Keratinocyte (primary cell): ENCODE data around the gene TSFM. TPM values are rescaled to one million over a fixed set of nuclear protein-coding genes. Genes with fewer than 3 reads are reported as not detected.
A peak's percentile ranks its signal among the peaks of the same experiment; 100 is the strongest.

Source experiments
- DNase-seq: peaks from one replicate; pipeline ENCODE4 v3.0.0-alpha.2; 2011; ENCODE audit warnings: low read depth, missing footprints, low spot score
- FAIRE-seq: peaks from 2 replicates; lab custom pipeline; 2011; peaks lifted over from hg19 to GRCh38; lab: Jason Lieb, UNC
- H2AFZ ChIP-seq: 2 replicates; pipeline ENCODE4 v1.6.0; 2012; ENCODE audit warnings: low read length, control low read depth, inconsistent platforms; ENCODE audit not compliant: control insufficient read depth
- H3K27ac ChIP-seq: 2 replicates; pipeline ENCODE4 v1.5.1; 2011; ENCODE audit warnings: low read length; ENCODE audit not compliant: control insufficient read depth, insufficient read depth
- H3K27me3 ChIP-seq: 3 replicates; pipeline ENCODE4 v1.6.0; 2011; ENCODE audit warnings: low read length; ENCODE audit not compliant: control insufficient read depth, insufficient read depth; ENCODE audit errors: extremely low read depth
- H3K36me3 ChIP-seq, 2 experiments: 2 replicates in 1 of 2; 3 replicates in 1 of 2; pipeline ENCODE4 v1.5.1; 2011; ENCODE audit warnings: low read length in 2 of 2, mild to moderate bottlenecking in 1 of 2; ENCODE audit not compliant: control insufficient read depth in 2 of 2, insufficient read depth in 2 of 2; ENCODE audit errors: extremely low read depth in 1 of 2
- H3K4me1 ChIP-seq: 3 replicates; pipeline ENCODE4 v1.5.1; 2011; ENCODE audit warnings: low read length; ENCODE audit not compliant: control insufficient read depth, insufficient read depth; ENCODE audit errors: extremely low read depth
- H3K4me2 ChIP-seq: 3 replicates; pipeline ENCODE4 v1.6.0; 2011; ENCODE audit warnings: low read depth, low read length; ENCODE audit not compliant: control insufficient read depth, insufficient read depth; ENCODE audit errors: extremely low read depth
- H3K4me3 ChIP-seq, 3 experiments: fragments of 200-600 bp in 1 of 3; sonication (generic) in 1 of 3; 2 replicates in 2 of 3; 3 replicates in 1 of 3; pipeline ENCODE4 v1.5.1; 2011 to 2016; ENCODE audit warnings: low read length in 3 of 3, mild to moderate bottlenecking in 3 of 3, control low read depth in 2 of 3, inconsistent platforms in 1 of 3, low read depth in 1 of 3, mixed read lengths in 1 of 3, mixed run types in 1 of 3, moderate library complexity in 1 of 3; ENCODE audit not compliant: control insufficient read depth in 2 of 3, insufficient read depth in 2 of 3; ENCODE audit errors: extremely low read depth in 1 of 3
- H3K79me2 ChIP-seq: 2 replicates; pipeline ENCODE4 v1.6.0; 2012; ENCODE audit warnings: low read length; ENCODE audit not compliant: control insufficient read depth, insufficient read depth
- H3K9ac ChIP-seq: 3 replicates; pipeline ENCODE4 v1.6.0; 2011; ENCODE audit warnings: low read length; ENCODE audit not compliant: control insufficient read depth, insufficient read depth; ENCODE audit errors: extremely low read depth
- H3K9me1 ChIP-seq: 3 replicates; pipeline ENCODE4 v1.6.0; 2011; ENCODE audit warnings: low read length; ENCODE audit not compliant: control insufficient read depth, insufficient read depth; ENCODE audit errors: extremely low read depth
- H3K9me3 ChIP-seq: 2 replicates; pipeline ENCODE4 v1.5.1; 2012; ENCODE audit warnings: low read depth, low read length; ENCODE audit not compliant: control insufficient read depth
- H4K20me1 ChIP-seq: 3 replicates; pipeline ENCODE4 v1.6.0; 2011; ENCODE audit warnings: low read length; ENCODE audit not compliant: control insufficient read depth, insufficient read depth; ENCODE audit errors: extremely low read depth
- CTCF ChIP-seq, 3 experiments: IDR thresholded peaks in 1 of 3; conservative IDR thresholded peaks in 1 of 3; optimal IDR thresholded peaks in 1 of 3; 2 replicates in 2 of 3; 3 replicates in 1 of 3; pipeline versions ENCODE3 to v1.5.1; 2011; ENCODE audit warnings: low read length in 3 of 3, mild to moderate bottlenecking in 3 of 3, moderate library complexity in 2 of 3, control low read depth in 1 of 3, inconsistent platforms in 1 of 3; ENCODE audit not compliant: insufficient read depth in 2 of 3; ENCODE audit errors: extremely low read depth in 1 of 3
- EZH2 ChIP-seq: IDR thresholded peaks from one replicate; pipeline ENCODE4 v1.6.1; 2012; ENCODE audit warnings: inconsistent platforms, mild to moderate bottlenecking, low read length, moderate library complexity
- dilution Hi-C: fragments of 300-500 bp; cut with MboI; formaldehyde crosslinking; loops from one replicate; pipeline ENCODE4 v1.7.0; 2020; ENCODE audit warnings: low sequenced_read_pairs; ENCODE audit not compliant: extremely low pct_ligation_motif_present
- polyA plus RNA-seq, 5 experiments: library from polyadenylated mRNA; depleted of rRNA in 3 of 5; stranded (reverse) in 3 of 5; stranded (forward) in 1 of 5; unstranded in 1 of 5; fragments of >200 nt; gene quantifications; 1 replicate in 1 of 5; 2 replicates in 3 of 5; 3 replicates in 1 of 5; pipeline versions ENCODE4 v1.2.1 to v1.2.3, GENCODE V29; 2011 to 2012; ENCODE audit warnings: missing spikeins in 2 of 5, low read depth in 1 of 5, low replicate concordance in 1 of 5

Gene TSFM
- polyA plus RNA-seq, 1 donor (not counting 4 experiments of a cell fraction or from before 2014, with no cell fraction given) = 30.5 TPM

DNA sequence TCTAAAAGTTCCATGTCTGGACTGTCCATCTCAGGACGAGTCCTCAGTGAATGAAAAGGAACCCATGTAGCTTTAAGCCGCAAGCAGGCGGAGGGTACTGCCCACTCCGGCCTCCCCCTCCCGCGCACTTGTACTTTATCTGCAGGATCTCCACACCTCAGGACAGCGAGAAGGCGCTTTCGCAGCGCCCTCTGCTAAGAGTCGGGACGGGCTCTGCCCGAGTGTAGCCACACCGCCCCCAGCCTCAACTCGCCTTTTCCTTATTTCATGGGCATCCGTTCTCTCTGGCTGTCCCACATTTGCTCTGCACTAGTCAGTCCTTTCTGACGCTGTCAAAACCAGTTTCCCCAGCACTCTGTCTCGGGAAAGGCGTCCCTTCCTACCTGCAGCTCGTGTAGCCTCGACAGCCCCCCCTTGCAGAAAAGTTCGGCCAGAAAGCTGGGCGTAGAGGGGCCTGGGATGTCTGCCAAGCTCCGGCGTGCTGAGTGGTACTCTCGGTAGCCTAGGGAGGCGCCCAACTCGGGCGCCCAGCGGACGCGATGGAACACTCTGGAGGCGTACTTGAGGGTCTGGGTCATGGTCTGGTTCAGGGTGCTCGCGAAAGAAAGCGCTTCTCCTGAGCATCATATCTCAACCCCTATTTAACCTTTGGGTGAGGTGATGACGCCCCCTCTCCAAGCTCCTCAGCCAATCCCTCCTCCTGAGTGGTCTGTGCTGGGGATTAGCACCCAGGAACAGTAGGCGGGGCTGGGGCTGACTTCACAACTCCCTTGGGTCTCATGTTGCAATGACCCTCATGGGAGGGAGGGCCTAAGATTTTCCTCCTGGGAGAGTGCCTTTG is 15.9 kb upstream of the TSFM start, which contains the start of gene CYP27B1:
TSS of gene CYP27B1 (minus strand) at position 615 of the 841 bp plus-strand sequence. CDS start at position 578, 37 bp downstream.
- no peak for DNase-seq
- Histone ChIP-seq H2AFZ (peak within 1 kb of the TSS; percentile 18), H3K4me2 (peak within 1 kb of the TSS; percentile 74), H3K27ac (peak within 1 kb of the TSS; percentile 67), H3K27me3 (no peaks in the 10 kb centered on the region), H3K79me2 (peaks cover 88% of the 10 kb centered on the region), H4K20me1 (no peaks in the 10 kb centered on the region), H3K4me3 (peak within 1 kb of the TSS; percentile 69 to 97 (median 89)), H3K4me1 (peaks cover 42% of the 10 kb centered on the region), H3K9me1 (no peaks in the 10 kb centered on the region), H3K36me3 (peaks cover 23 to 45% of the 10 kb centered on the region in 2 experiments), H3K9ac (peak within 1 kb of the TSS; percentile 80), H3K9me3 (no peaks in the 10 kb centered on the region)
- TF ChIP-seq EZH2 (no peak), CTCF (optimal IDR thresholded peaks at IDR 0.05 in 1 of 3, IDR thresholded peaks at IDR 0.05 in 1 of 3, conservative IDR thresholded peaks at IDR 0.05 in 1 of 3; ENCODE audit: extremely low read depth in 1 of 3, insufficient read depth in 2 of 3, low read length in 3 of 3) (no peak)
- dilution Hi-C loops = no loop called here
- peak; percentile 59 for FAIRE-seq

DNA sequence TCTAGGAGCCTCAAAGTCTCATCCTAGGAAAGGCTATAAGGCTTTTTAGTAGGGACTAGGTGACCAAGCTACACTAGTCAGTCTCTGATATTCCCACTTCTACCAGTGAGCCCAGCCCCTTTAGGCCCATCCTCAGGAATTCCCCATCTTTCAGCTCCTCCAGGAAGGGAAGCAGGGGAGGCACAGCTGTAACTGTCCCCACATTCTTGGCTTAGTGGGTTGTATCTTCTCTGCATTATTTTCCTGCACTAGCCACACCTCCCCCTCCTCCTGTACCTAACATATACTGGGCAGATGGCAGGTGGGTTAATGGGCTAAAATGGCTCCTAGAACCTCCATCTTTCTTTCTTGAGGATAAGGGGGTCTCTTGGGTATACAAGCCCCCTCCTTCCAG is 15.3 kb upstream of the TSFM start:
- FAIRE-seq (no peak), DNase-seq (no peak)
- peaks cover 42% of the 10 kb centered on the region for H3K4me1 ChIP-seq
- dilution Hi-C loops = no loop called here
- H3K4me3 ChIP-seq = peak overlapping the region; percentile 69 to 97 (median 89)
- peak overlapping the region; percentile 74 for H3K4me2 ChIP-seq
- H3K36me3 ChIP-seq = peaks cover 21 to 40% of the 10 kb centered on the region in 2 experiments
- peak overlapping the region; percentile 67 for H3K27ac ChIP-seq
- H3K9me3 ChIP-seq = no peaks in the 10 kb centered on the region
- H2AFZ ChIP-seq = no peak overlapping the region
- H3K79me2 ChIP-seq = peaks cover 88% of the 10 kb centered on the region
- H3K27me3 ChIP-seq = no peaks in the 10 kb centered on the region
- TF ChIP-seq EZH2 (no peak), CTCF (optimal IDR thresholded peaks at IDR 0.05 in 1 of 3, IDR thresholded peaks at IDR 0.05 in 1 of 3, conservative IDR thresholded peaks at IDR 0.05 in 1 of 3; ENCODE audit: extremely low read depth in 1 of 3, insufficient read depth in 2 of 3, low read length in 3 of 3) (no peak)
- peak overlapping the region; percentile 80 for H3K9ac ChIP-seq
- no peaks in the 10 kb centered on the region for H4K20me1 ChIP-seq
- H3K9me1 ChIP-seq = no peaks in the 10 kb centered on the region
